SK-N-MC (cell line): Measurements from ENCODE around the gene RYR2.

Experiments used
- DNase-seq: peaks from one replicate; pipeline ENCODE4 v3.0.0-alpha.2; 2011; ENCODE audit warnings: low read depth, low spot score
- H3K27ac ChIP-seq: fragments of 200-600 bp; sonication (generic); 2 replicates; pipeline ENCODE4 v1.5.1; 2016; ENCODE audit warnings: mixed run types
- H3K36me3 ChIP-seq: fragments of 200-600 bp; sonication (generic); 2 replicates; pipeline ENCODE4 v1.6.1; 2017; ENCODE audit warnings: antibody characterized with exemption, low read length, mixed read lengths; ENCODE audit not compliant: insufficient read depth
- H3K4me3 ChIP-seq: fragments of 200-600 bp; sonication (generic); 2 replicates; pipeline ENCODE4 v1.5.1; 2016
- H3K9ac ChIP-seq: fragments of 200-600 bp; sonication (generic); 2 replicates; pipeline ENCODE4 v1.8.0; 2017; ENCODE audit warnings: mixed run types, mixed read lengths; ENCODE audit not compliant: insufficient read length
- H3K9me3 ChIP-seq: fragments of 200-600 bp; sonication (generic); 2 replicates; pipeline ENCODE4 v1.6.1; 2017; ENCODE audit warnings: low read depth, mild to moderate bottlenecking, antibody characterized with exemption, low read length, moderate library complexity, mixed read lengths
- EZH2 ChIP-seq: fragments of 200-600 bp; sonication (generic); IDR thresholded peaks from one replicate; pipeline ENCODE4 v1.6.1; 2017; ENCODE audit warnings: antibody characterized with exemption
- FOXP2 ChIP-seq: optimal IDR thresholded peaks from 2 replicates; pipeline ENCODE3; 2011; ENCODE audit warnings: mild to moderate bottlenecking, moderate library complexity; ENCODE audit not compliant: insufficient read depth; ENCODE audit errors: extremely low read length, control extremely low read depth
- POLR2AphosphoS5 ChIP-seq: IDR thresholded peaks from 2 replicates; pipeline ENCODE4 v1.6.1; 2012; ENCODE audit warnings: mild to moderate bottlenecking, low read depth, low read length, borderline replicate concordance

The RYR2 gene

DNA sequence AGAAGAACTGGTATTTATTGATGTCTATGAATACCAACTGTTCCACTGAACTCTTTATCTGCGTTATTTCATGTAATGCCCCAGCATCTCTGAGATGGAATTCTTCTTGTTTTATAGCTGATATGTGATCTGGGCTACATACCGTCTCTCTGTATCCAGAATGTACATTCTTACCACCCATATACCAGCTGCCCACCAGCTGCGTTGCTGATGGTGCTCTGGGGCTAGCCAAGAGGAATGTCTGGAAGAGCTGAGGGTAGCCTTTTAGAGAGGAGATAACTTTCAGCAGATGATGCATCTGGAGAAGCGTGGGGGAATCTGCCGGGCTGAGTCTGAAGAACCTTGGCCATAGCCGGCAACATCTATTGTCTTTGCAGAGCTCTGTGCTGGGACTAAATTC lies 137.5 kb downstream of the RYR2 start:
- Histone ChIP-seq H3K27ac (no peak overlapping the region), H3K9me3 (no peaks in the 10 kb centered on the region), H3K36me3 (no peaks in the 10 kb centered on the region), H3K9ac (no peak overlapping the region), H3K4me3 (no peak overlapping the region)
- DNase-seq = no peak
- TF ChIP-seq FOXP2 (no peak), POLR2AphosphoS5 (no peak), EZH2 (no peak)

DNA sequence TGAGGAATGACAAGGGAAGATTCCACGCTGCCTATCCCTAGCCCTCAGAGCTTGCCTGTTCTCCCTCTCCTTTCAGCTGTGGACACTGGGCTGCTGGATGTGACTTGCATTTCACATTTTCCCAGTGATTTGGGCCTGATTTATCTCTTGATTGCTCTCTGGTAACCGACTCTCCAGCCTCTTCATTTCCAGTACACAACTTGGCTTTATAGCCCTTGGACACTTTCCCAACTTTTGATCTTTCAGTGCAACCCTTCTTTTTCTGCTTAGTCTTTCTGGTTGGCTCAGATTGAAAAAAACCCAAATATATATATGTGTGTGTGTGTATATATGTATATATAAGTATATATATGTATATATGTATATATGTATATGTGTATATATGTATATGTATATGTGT lies 138.3 kb downstream of the RYR2 start:
- no peak for DNase-seq
- TF ChIP-seq FOXP2 (no peak), EZH2 (no peak), POLR2AphosphoS5 (no peak)
- H3K9ac ChIP-seq = no peak overlapping the region
- no peak overlapping the region for H3K4me3 ChIP-seq
- no peaks in the 10 kb centered on the region for H3K9me3 ChIP-seq
- no peaks in the 10 kb centered on the region for H3K36me3 ChIP-seq
- no peak overlapping the region for H3K27ac ChIP-seq

DNA sequence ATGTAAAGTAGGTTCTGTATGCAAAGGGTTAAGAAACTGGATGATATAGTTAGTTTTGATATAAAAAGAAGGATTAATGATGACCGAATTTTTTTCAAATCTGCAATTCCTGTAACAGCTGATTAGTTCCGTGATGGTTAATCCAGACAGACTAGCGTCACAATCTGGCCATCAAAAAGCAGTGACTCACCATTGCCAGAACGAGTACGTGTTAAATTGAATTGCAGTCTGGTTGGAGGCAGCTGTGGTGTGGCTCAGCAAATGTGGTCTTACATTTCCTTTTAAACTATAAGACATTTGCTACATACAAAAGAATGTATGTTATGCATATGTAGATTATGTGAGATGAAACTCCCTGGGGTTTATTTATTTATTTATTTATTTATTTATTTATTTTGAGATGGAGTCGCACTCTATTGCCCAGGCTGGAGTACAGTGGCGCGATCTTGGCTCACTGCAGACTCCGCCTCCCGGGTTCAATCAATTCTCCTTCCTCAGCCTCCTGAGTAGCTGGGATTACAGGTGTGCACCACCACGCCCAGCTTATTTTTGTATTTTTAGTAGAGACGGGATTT lies 139.8 kb downstream of the RYR2 start:
- Histone ChIP-seq H3K4me3 (no peak overlapping the region), H3K9ac (no peak overlapping the region), H3K9me3 (no peaks in the 10 kb centered on the region), H3K27ac (no peak overlapping the region), H3K36me3 (no peaks in the 10 kb centered on the region)
- DNase-seq = no peak
- TF ChIP-seq POLR2AphosphoS5 (no peak), EZH2 (no peak), FOXP2 (no peak)

DNA sequence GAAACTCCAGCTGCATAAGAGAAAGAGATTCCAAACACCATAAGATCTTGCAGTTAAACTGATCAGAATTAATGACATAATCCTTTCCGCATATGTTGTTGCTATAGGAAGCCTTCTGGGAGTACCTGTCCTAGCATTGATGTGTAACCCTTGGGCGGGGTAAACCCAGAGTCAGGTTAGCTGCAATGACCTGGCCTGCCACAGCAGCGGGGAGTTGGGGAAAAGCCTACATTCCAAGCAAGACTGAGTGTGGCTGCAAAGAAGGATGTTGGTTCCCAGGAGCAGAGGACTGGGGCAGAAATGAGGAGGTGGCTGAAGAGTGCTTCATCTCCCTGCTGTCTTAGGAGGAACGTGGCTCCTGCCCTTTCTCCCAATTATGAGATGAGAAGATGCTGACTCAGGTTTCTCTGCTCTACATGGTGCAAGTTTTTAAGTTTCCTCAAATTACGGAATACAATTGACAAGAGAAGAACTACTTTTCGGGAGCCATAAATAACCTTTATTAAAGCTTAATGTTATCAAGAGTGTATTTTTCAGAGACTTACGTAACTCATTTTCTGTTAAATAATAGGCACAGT lies 142.1 kb downstream of the RYR2 start:
- Histone ChIP-seq H3K27ac (0 out of 2 replicates have a peak overlapping the region, but pooled peaks have one; percentile 12), H3K4me3 (peak overlapping the region; percentile 36), H3K9ac (no peak overlapping the region), H3K9me3 (no peaks in the 10 kb centered on the region), H3K36me3 (no peaks in the 10 kb centered on the region)
- TF ChIP-seq POLR2AphosphoS5 = no peak
- no peak for DNase-seq

DNA sequence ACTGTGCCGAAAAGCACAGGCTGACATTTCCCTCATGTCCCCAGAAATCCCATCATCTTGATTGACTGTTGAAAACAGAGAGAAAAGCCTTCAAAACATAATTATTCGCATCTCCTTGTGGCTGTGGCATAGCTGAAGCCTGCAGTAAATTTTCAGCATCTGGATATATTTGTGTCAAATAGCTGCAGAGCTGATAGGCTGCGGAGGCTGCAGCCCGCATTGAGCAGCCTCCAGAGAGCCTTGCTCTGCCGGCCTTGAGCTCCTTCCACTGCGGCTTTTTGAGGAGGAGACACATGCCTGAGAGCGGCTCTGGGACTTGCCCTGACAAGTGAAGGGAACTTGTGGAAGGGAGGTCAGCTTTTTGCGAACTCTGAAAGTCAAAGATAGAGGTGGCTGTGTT lies 144.7 kb downstream of the RYR2 start:
- no peaks in the 10 kb centered on the region for H3K36me3 ChIP-seq
- H3K9ac ChIP-seq = no peak overlapping the region
- no peak for DNase-seq
- no peak overlapping the region for H3K27ac ChIP-seq
- TF ChIP-seq FOXP2 (no peak), EZH2 (no peak), POLR2AphosphoS5 (no peak)
- H3K9me3 ChIP-seq = no peaks in the 10 kb centered on the region
- H3K4me3 ChIP-seq = no peak overlapping the region

DNA sequence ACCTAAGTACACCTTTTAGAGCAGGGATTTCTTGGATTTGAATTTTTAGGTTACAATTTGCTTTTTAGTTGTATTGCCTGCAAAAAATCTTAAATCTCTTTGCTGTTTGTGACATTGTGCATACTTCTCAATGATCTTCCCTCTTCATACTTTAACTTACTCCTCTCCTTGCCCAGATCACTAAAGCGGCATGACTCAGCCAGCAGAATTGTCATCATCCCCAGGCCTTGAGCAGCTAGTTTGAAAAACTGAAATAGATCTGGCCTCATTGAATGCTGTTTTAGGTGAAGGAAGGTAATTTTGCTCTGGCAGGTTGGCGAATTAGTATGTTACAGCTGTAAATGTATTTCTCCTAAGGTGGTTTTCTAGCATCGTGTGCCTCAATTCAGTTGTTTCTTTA lies 145.9 kb downstream of the RYR2 start:
- no peak for TF ChIP-seq EZH2
- no peak for TF ChIP-seq POLR2AphosphoS5
- TF ChIP-seq FOXP2 = no peak
- Histone ChIP-seq H3K36me3 (no peaks in the 10 kb centered on the region), H3K27ac (no peak overlapping the region), H3K4me3 (no peak overlapping the region), H3K9me3 (no peaks in the 10 kb centered on the region), H3K9ac (no peak overlapping the region)
- no peak for DNase-seq

DNA sequence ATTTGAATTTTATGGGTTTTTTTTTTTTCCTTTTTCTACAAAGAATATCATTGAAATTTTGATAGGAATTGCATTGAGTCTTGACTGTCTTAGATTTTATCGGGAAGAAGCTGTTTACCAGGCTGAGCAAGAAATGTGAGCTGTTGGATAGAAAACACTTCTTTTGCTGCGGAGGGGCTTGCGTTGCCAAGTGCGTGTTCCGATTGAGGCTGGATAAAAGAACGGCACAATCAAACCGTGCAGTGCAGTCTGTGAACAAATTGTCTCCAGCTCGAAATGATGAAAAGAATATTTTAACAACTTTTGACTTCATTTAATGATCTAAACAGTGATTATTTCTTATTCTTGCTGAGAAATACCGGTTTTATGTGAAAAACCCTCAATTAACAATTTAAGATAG lies 149.4 kb downstream of the RYR2 start:
- no peaks in the 10 kb centered on the region for H3K36me3 ChIP-seq
- TF ChIP-seq EZH2 (no peak), FOXP2 (no peak), POLR2AphosphoS5 (no peak)
- DNase-seq = no peak

DNA sequence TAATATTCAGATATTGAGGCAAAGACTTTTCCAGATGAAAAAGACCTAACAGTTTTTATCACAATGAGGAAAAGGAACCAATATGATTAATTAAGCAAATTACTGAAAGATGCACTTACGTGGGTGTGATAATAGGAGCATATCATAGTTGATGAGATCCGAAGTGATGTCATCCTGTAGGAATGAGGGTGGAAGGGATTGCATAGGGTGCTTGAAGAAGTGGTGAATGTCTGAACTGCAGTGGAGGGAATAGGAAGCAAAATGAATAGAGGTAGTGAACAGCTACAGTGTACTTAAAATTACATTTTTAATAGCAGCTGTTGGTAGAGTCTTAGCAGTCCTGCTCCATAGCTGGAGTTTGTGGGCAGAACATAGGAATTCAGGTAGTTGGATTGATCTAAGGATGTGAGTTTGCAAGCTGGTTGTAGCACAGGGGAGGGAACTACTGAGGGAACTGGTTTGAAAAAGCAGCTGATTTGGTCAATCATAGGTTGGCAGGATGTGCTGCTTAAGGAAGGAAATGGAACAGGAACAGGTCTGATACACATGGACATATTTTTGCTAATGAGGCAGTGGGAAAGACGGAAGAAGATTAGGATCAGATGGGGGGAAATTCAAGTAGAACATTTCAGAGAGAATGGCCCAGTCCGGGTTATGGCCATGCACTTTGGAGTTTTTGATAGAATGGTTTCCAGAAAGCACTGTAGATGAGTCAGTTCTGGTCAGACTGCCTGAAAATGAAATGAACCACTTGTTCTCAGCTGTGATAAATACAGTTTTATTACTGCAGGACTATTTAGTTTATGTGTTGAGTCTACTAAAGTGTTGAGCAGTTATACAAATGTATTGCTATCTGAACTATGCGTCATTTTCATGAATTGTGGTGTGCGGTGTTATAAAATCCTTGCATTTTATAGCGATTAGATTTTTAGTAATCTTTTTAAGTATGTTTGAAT lies 155.8 kb downstream of the RYR2 start:
- H3K9ac ChIP-seq = no peak overlapping the region
- no peak overlapping the region for H3K4me3 ChIP-seq
- no peak overlapping the region for H3K27ac ChIP-seq
- no peaks in the 10 kb centered on the region for H3K36me3 ChIP-seq
- TF ChIP-seq POLR2AphosphoS5 (no peak), EZH2 (no peak), FOXP2 (no peak)
- no peaks in the 10 kb centered on the region for H3K9me3 ChIP-seq
- DNase-seq = no peak

More for the DNA sequence above, 149.4 kb downstream of the RYR2 start:
- Histone ChIP-seq H3K27ac (no peak overlapping the region), H3K4me3 (no peak overlapping the region), H3K9me3 (no peaks in the 10 kb centered on the region), H3K9ac (no peak overlapping the region)

DNA sequence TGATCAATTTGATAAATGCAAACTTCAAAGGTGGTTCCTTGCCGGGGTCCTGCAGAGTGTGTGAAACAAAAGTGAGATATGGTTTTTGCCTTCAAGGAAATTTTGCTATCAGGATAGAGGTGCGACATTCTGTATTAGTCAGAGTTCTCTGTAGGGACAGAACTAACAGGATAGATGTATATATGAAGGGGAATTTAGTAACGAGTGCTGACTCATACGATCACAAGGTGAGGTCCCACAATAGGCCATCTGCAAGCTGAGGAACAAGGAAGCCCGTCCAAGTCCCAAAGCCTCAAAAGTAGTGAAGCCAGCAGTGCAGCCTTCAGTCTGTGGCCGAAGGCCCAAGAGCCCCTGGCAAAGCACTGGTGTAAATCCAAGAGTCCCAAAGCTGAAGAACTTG lies 157.0 kb downstream of the RYR2 start:
- Histone ChIP-seq H3K27ac (no peak overlapping the region), H3K9ac (no peak overlapping the region), H3K36me3 (no peaks in the 10 kb centered on the region), H3K4me3 (no peak overlapping the region), H3K9me3 (no peaks in the 10 kb centered on the region)
- DNase-seq = no peak
- TF ChIP-seq EZH2 (no peak), FOXP2 (no peak), POLR2AphosphoS5 (no peak)
